B cell (primary cell): ENCODE results near the gene DUSP1. TPM values are rescaled to one million over a fixed set of nuclear protein-coding genes. Genes with fewer than 3 reads are reported as not detected.

Experiments
- ATAC-seq: fragments of 200-7000 bp; cut with Tn5 transposase; one replicate; pipeline ENCODE4 v1.10.0; 2021; ENCODE audit warnings: low read depth, mild to moderate bottlenecking, moderate number of reproducible peaks, moderate library complexity
- CTCF ChIA-PET: fragments of 350-600 bp; sonication (Branson Sonifier 250); formaldehyde crosslinking; loops from one replicate; lab custom pipeline; 2021; ENCODE audit warnings: antibody characterized with exemption, inconsistent platforms; lab: Charles Lee
- POLR2A ChIA-PET: fragments of 350-600 bp; sonication (Branson Sonifier 250); formaldehyde crosslinking; loops from one replicate; lab custom pipeline; 2021; ENCODE audit warnings: antibody characterized with exemption; lab: Charles Lee
- DNase-seq: peaks from one replicate; pipeline ENCODE4 v3.0.0; 2013
- H2AFZ ChIP-seq: 2 replicates; pipeline ENCODE4 v1.6.1; 2012; ENCODE audit warnings: mild to moderate bottlenecking, low read depth, low read length; ENCODE audit not compliant: insufficient read depth, poor library complexity, severe bottlenecking
- H3K27ac ChIP-seq, 2 donors: 1 replicate in 1 of 2; 2 replicates in 1 of 2; pipeline ENCODE4 v1.5.1; 2012 to 2013; ENCODE audit warnings: low read length in 2 of 2, mild to moderate bottlenecking in 2 of 2, moderate library complexity in 1 of 2
- H3K27me3 ChIP-seq, 4 experiments: fragments of 200-600 bp in 1 of 4; sonication (generic) in 1 of 4; replicated peaks in 1 of 4; 1 replicate in 2 of 4; 2 replicates in 2 of 4; pipeline versions ENCODE4 v1.6.1 to v1.7.0; 2013 to 2016; ENCODE audit warnings: low read length in 3 of 4, mild to moderate bottlenecking in 2 of 4, mixed read lengths in 1 of 4, moderate library complexity in 1 of 4; ENCODE audit not compliant: insufficient read depth in 4 of 4, control insufficient read depth in 3 of 4; ENCODE audit errors: control extremely low read depth in 1 of 4
- H3K36me3 ChIP-seq, 2 experiments: replicated peaks in 1 of 2; 1 replicate in 1 of 2; 2 replicates in 1 of 2; pipeline versions ENCODE4 v1.6.1 to v1.7.1; 2013; ENCODE audit warnings: low read length in 1 of 2; ENCODE audit not compliant: insufficient read depth in 2 of 2, control insufficient read depth in 1 of 2; ENCODE audit errors: control extremely low read depth in 1 of 2, extremely low read depth in 1 of 2
- H3K4me1 ChIP-seq, 2 donors: fragments of 200-600 bp in 1 of 2; sonication (generic) in 1 of 2; 1 replicate in 1 of 2; 2 replicates in 1 of 2; pipeline versions ENCODE4 v1.5.1 to v1.6.1; 2013 to 2017; ENCODE audit warnings: low read length in 2 of 2; ENCODE audit not compliant: control insufficient read depth in 2 of 2, insufficient read depth in 2 of 2
- H3K4me2 ChIP-seq: replicated peaks from 2 replicates; pipeline ENCODE3; 2012; ENCODE audit warnings: mild to moderate bottlenecking, low read depth, low read length; ENCODE audit not compliant: poor library complexity, severe bottlenecking
- H3K4me3 ChIP-seq, 5 experiments: fragments of 200-600 bp in 1 of 5; sonication (generic) in 1 of 5; 1 replicate in 3 of 5; 2 replicates in 2 of 5; pipeline versions ENCODE4 v1.5.1 to v1.7.0; 2011 to 2016; ENCODE audit warnings: low read length in 4 of 5, mild to moderate bottlenecking in 4 of 5, low read depth in 2 of 5, control low read depth in 1 of 5, moderate library complexity in 1 of 5; ENCODE audit not compliant: insufficient read depth in 1 of 5; ENCODE audit errors: control extremely low read depth in 1 of 5, extremely low read depth in 1 of 5
- H3K79me2 ChIP-seq: fragments of 200-600 bp; sonication (generic); one replicate; pipeline ENCODE4 v1.6.0; 2016; ENCODE audit warnings: low read length; ENCODE audit not compliant: control insufficient read depth, insufficient read depth
- H3K9ac ChIP-seq: fragments of 200-600 bp; sonication (generic); 2 replicates; pipeline ENCODE4 v1.6.1; 2017; ENCODE audit warnings: mild to moderate bottlenecking, low read length, moderate library complexity
- H3K9me3 ChIP-seq, 3 donors: one replicate each; pipeline versions ENCODE4 v1.6.1 to v1.7.1; 2013; ENCODE audit warnings: low read length in 2 of 3; ENCODE audit not compliant: control insufficient read depth in 2 of 3, insufficient read depth in 1 of 3; ENCODE audit errors: control extremely low read depth in 1 of 3
- H4K20me1 ChIP-seq: 2 replicates; pipeline ENCODE4 v1.6.0; 2012; ENCODE audit warnings: mild to moderate bottlenecking, low read length; ENCODE audit not compliant: insufficient read depth, control insufficient read depth, poor library complexity, severe bottlenecking
- H3K27ac Mint-ChIP-seq: one replicate; pipeline ENCODE4 v1.8.0; 2021; ENCODE audit warnings: mixed read lengths
- H3K27me3 Mint-ChIP-seq: one replicate; pipeline ENCODE4 v1.8.0; 2021; ENCODE audit warnings: mixed read lengths
- H3K4me1 Mint-ChIP-seq: one replicate; pipeline ENCODE4 v1.8.0; 2021; ENCODE audit warnings: mixed read lengths
- H3K4me3 Mint-ChIP-seq: one replicate; pipeline ENCODE4 v1.8.0; 2021; ENCODE audit warnings: mixed read lengths
- H3K9me3 Mint-ChIP-seq: one replicate; pipeline ENCODE4 v1.8.0; 2022; ENCODE audit warnings: mixed read lengths; ENCODE audit not compliant: insufficient read depth
- EZH2 ChIP-seq: IDR thresholded peaks from 2 replicates; pipeline ENCODE4 v1.6.1; 2012; ENCODE audit warnings: borderline replicate concordance, low read depth, mild to moderate bottlenecking, moderate library complexity, low read length; ENCODE audit not compliant: insufficient read depth, poor library complexity, severe bottlenecking
- WGBS: methylation state at CpG from one replicate; pipeline ENCODE4 v1.1.5; 2013; ENCODE audit warnings: missing lambda C conversion rate; ENCODE audit not compliant: insufficient coverage; 5-methylcytosine and 5-hydroxymethylcytosine counted together
- intact Hi-C: fragments of 100-400 bp; cut with micrococcal nuclease; formaldehyde crosslinking; loops from one replicate; pipeline ENCODE4 v1.10.0; 2022
- polyA plus RNA-seq: library from polyadenylated mRNA; depleted of rRNA; stranded (reverse); fragments of >200 nt; gene quantifications from 2 replicates; pipeline ENCODE4 v1.2.3, GENCODE V29; 2012
- total RNA-seq, 2 donors: library from RNA; stranded (reverse); fragments of 120-200 nt in 1 of 2; gene quantifications; 1 replicate in 1 of 2; 2 replicates in 1 of 2; pipeline versions ENCODE4 v1.2.3 to v1.2.4, GENCODE V29; 2013 to 2022
- TF ChIP-seq, protein P1 (sequence below): fragments of 200-600 bp; IDR thresholded peaks from one replicate; pipeline ENCODE4 v1.8.0; 2022; ENCODE audit warnings: antibody characterized with exemption, mild to moderate bottlenecking

Gene DUSP1
- total and polyA plus RNA-seq, 2 donors (not counting 1 experiment from before 2014, with no cell fraction given), result 71.2 to 4,228 TPM

DNA sequence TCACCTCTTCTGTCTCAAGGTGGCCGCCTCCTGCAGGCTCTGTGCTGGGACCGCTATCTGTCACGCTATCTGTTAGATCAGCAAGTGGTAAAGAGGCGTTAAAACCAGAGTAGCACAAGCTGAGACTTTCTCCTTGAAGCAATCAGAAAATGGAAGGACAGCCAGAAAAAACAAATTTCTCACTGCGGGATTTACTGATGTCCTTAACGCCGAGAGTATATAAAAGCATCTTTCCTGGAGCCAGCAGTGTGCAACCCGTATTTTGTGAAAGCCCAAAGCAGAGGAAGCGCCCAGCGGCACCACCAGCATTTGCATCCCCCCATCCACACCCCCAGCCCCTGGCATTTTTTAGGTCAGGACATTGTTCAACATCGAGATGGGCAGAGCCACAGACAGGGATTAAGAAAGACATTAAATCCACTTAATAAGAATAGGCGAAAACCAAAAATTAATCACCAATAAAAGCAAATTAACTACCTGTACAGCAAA is 48.6 kb downstream of the DUSP1 start:
- Histone ChIP-seq H3K79me2 (no peaks in the 10 kb centered on the region), H2AFZ (no peak overlapping the region), H3K9ac (no peak overlapping the region), H3K36me3 (no peaks in the 10 kb centered on the region), H3K9me3 (peaks cover 0 to 3% (median 0%) of the 10 kb centered on the region in 3 donors), H3K4me2 (no peak overlapping the region), H3K27me3 (no peaks in the 10 kb centered on the region), H4K20me1 (no peaks in the 10 kb centered on the region), H3K27ac (no peak overlapping the region), H3K4me1 (no peaks in the 10 kb centered on the region), H3K4me3 (no peak overlapping the region)
- Mint-ChIP-seq H3K27ac (no peak overlapping the region), H3K4me1 (no peaks in the 10 kb centered on the region), H3K27me3 (no peaks in the 10 kb centered on the region), H3K4me3 (no peak overlapping the region), H3K9me3 (no peaks in the 10 kb centered on the region)
- ChIA-PET CTCF (interaction anchor here (2.3 to 3.4 kb wide), 2 partner anchors 9 to 50 kb away, joined by 6 to 25 read pairs; no protein-coding TSS in a partner anchor), POLR2A (no interaction called here)
- WGBS, result 90% methylated on average over 10 of the region's 12 CpGs
- intact Hi-C loops, result no loop called here
- DNase-seq (no peak), ATAC-seq (no peak)
- TF ChIP-seq, protein P1, sequence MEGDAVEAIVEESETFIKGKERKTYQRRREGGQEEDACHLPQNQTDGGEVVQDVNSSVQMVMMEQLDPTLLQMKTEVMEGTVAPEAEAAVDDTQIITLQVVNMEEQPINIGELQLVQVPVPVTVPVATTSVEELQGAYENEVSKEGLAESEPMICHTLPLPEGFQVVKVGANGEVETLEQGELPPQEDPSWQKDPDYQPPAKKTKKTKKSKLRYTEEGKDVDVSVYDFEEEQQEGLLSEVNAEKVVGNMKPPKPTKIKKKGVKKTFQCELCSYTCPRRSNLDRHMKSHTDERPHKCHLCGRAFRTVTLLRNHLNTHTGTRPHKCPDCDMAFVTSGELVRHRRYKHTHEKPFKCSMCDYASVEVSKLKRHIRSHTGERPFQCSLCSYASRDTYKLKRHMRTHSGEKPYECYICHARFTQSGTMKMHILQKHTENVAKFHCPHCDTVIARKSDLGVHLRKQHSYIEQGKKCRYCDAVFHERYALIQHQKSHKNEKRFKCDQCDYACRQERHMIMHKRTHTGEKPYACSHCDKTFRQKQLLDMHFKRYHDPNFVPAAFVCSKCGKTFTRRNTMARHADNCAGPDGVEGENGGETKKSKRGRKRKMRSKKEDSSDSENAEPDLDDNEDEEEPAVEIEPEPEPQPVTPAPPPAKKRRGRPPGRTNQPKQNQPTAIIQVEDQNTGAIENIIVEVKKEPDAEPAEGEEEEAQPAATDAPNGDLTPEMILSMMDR, result no peak
- no peak for TF ChIP-seq EZH2

DNA sequence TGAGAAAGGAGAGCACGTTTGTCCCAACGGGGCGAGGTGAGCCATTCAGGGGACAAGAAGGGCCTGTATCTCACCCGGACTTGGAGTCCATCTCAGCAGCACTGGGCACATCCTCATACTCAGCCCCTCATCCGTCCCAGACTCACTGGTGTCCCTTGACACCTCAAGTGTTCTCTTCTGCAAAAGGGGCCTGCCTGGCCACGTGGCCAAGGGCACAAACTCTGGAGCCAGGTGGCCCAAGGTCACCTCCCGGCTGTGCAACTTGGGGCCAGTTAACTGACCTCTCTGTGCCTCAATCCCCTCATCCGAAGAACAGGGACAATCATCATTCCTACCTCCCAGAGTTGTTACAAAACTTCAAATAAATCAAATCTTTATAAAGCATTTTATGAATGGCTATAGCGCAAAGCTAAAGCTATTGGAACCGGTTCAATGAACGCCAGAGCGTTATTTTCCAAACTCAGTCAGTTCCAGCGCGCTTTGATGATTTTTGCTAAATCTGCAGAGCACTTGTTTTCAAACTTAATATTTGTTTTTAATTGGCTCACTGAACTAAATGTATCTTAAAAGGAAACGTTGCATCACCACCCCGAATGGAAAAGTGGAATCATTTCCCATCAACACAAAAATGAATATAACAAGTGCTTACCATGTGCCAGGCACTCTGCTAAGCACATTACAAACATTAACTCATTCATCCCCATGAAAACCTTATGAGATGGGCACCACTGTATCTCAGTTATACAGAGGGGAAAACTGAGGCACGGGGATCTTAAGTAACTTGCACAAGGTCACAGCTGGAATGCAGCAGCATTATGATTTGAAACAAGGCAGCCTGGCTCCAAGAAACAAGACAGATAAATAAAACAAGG is 49.3 kb downstream of the DUSP1 start:
- ChIA-PET POLR2A (no interaction called here), CTCF (interaction anchor here (1.3 kb wide), 1 partner anchor 217 kb away, joined by 4 read pairs; no protein-coding TSS in a partner anchor)
- no peaks in the 10 kb centered on the region for H3K79me2 ChIP-seq
- H3K36me3 ChIP-seq, result no peaks in the 10 kb centered on the region
- H3K9me3 Mint-ChIP-seq, result no peaks in the 10 kb centered on the region
- peaks cover 0 to 3% of the 10 kb centered on the region in 2 donors for H3K4me1 ChIP-seq
- H3K27ac ChIP-seq, result no peak overlapping the region
- H3K27me3 ChIP-seq, result no peaks in the 10 kb centered on the region
- H3K9ac ChIP-seq, result no peak overlapping the region
- no peak overlapping the region for H3K4me3 Mint-ChIP-seq
- no peaks in the 10 kb centered on the region for H4K20me1 ChIP-seq
- no peak for DNase-seq
- no peak overlapping the region for H3K27ac Mint-ChIP-seq
- H3K4me2 ChIP-seq, result no peak overlapping the region
- no peak overlapping the region for H3K4me3 ChIP-seq
- peaks cover 5% of the 10 kb centered on the region for H3K4me1 Mint-ChIP-seq
- H2AFZ ChIP-seq, result no peak overlapping the region
- peaks cover 0 to 3% (median 0%) of the 10 kb centered on the region in 3 donors for H3K9me3 ChIP-seq
- no peak for TF ChIP-seq EZH2
- TF ChIP-seq, protein P1, result no peak
- no peak for ATAC-seq
- 83% methylated on average over 9 of the region's 17 CpGs for WGBS
- no peaks in the 10 kb centered on the region for H3K27me3 Mint-ChIP-seq
- intact Hi-C loops, result no loop called here
